Epithelial cell of proximal tubule (primary cell): ENCODE results near the gene MDN1. TPM values are rescaled to one million over a fixed set of nuclear protein-coding genes. Genes with fewer than 3 reads are reported as not detected.
A peak's percentile ranks its signal among the peaks of the same experiment; 100 is the strongest.

Experiments
- DNase-seq: peaks from one replicate; pipeline ENCODE4 v3.0.0-alpha.2; 2011; ENCODE audit warnings: low read depth
- H3K4me3 ChIP-seq: 2 replicates; pipeline ENCODE4 v1.5.1; 2011; ENCODE audit warnings: low read depth, mild to moderate bottlenecking, low read length
- CTCF ChIP-seq: conservative IDR thresholded peaks from 2 replicates; pipeline ENCODE4 v1.5.1; 2012; ENCODE audit warnings: low read depth, mild to moderate bottlenecking, low read length
- total RNA-seq: library from RNA; depleted of rRNA; stranded (reverse); fragments of >200 nt; gene quantifications from 2 replicates; pipeline ENCODE4 v1.2.3, GENCODE V29; 2015

The MDN1 gene
- total RNA-seq, 1 donor from 2014 or later = 11.3 TPM

GRCh38 chr6:89612121-89612520, 207.5 kb downstream of the MDN1 start:
- H3K4me3 ChIP-seq = no peak overlapping the region
- DNase-seq = no peak
- peak; percentile 15 for TF ChIP-seq CTCF

- no peak overlapping the region for H3K4me3 ChIP-seq
- no peak for TF ChIP-seq CTCF
- DNase-seq = peak; percentile 18
Measured at GRCh38 chr6:89611666-89612065, 207.9 kb downstream of the MDN1 start.

GRCh38 chr6:89610149-89610642, 209.4 kb downstream of the MDN1 start:
- no peak for DNase-seq
- peak; percentile 84 for TF ChIP-seq CTCF
- H3K4me3 ChIP-seq = no peak overlapping the region

- no peak for DNase-seq
- no peak for TF ChIP-seq CTCF
- no peak overlapping the region for H3K4me3 ChIP-seq
Measured at GRCh38 chr6:89605861-89606260, 213.7 kb downstream of the MDN1 start.

- DNase-seq = no peak
- TF ChIP-seq CTCF = no peak
- H3K4me3 ChIP-seq = no peak overlapping the region
Measured at GRCh38 chr6:89604653-89605052, 214.9 kb downstream of the MDN1 start.

GRCh38 chr6:89602166-89602565, 217.4 kb downstream of the MDN1 start:
- DNase-seq = no peak
- no peak overlapping the region for H3K4me3 ChIP-seq
- TF ChIP-seq CTCF = no peak

- DNase-seq = no peak
- TF ChIP-seq CTCF = no peak
- no peak overlapping the region for H3K4me3 ChIP-seq
Measured at GRCh38 chr6:89599727-89600126, 219.9 kb downstream of the MDN1 start.
